GM12878 (cell line): ENCODE measurements around the gene RAB31.

Source experiments
- ATF3 ChIP-seq: IDR thresholded peaks from 2 replicates; pipeline ENCODE4 v1.6.1; 2011; ENCODE audit warnings: low read depth, mild to moderate bottlenecking, low read length, moderate library complexity, borderline replicate concordance; ENCODE audit errors: extremely low read depth
- CTCF ChIP-seq, 3 experiments: IDR thresholded peaks in 2 of 3; conservative IDR thresholded peaks in 1 of 3; 2 replicates each; pipeline ENCODE4 v1.5.1; 2011; ENCODE audit warnings: low read depth in 3 of 3, low read length in 3 of 3, mild to moderate bottlenecking in 3 of 3, control low read depth in 2 of 3, moderate library complexity in 2 of 3, inconsistent platforms in 1 of 3, mixed read lengths in 1 of 3; ENCODE audit not compliant: control insufficient read depth in 2 of 3, insufficient read depth in 1 of 3; ENCODE audit errors: extremely low read depth in 1 of 3
- EGR1 ChIP-seq, 2 experiments: IDR thresholded peaks; 1 replicate in 1 of 2; 2 replicates in 1 of 2; pipeline ENCODE4 v1.6.1; 2011 to 2012; ENCODE audit warnings: low read depth in 2 of 2, low read length in 2 of 2, borderline replicate concordance in 1 of 2, mild to moderate bottlenecking in 1 of 2, moderate library complexity in 1 of 2
- HDAC2 ChIP-seq: fragments of 200-600 bp; sonication (generic); IDR thresholded peaks from 2 replicates; pipeline ENCODE4 v1.6.1; 2017
- JUND ChIP-seq: IDR thresholded peaks from 2 replicates; pipeline ENCODE4 v1.6.1; 2012; ENCODE audit warnings: low read depth, mild to moderate bottlenecking, low read length, improper control_type of control experiment, moderate library complexity
- KAT2A ChIP-seq: conservative IDR thresholded peaks from 2 replicates; pipeline ENCODE4 v1.6.1; 2011; ENCODE audit warnings: low read depth, low read length; ENCODE audit not compliant: control insufficient read depth
- KDM1A ChIP-seq: fragments of 200-600 bp; sonication (generic); IDR thresholded peaks from 2 replicates; pipeline ENCODE4 v1.6.1; 2016; ENCODE audit warnings: borderline replicate concordance
- MYC ChIP-seq: IDR thresholded peaks from 2 replicates; pipeline ENCODE4 v1.6.1; 2011; ENCODE audit warnings: mild to moderate bottlenecking, low read length, moderate library complexity, inconsistent platforms; ENCODE audit not compliant: insufficient read depth, insufficient replicate concordance, insufficient read length, severe bottlenecking
- NFYB ChIP-seq: IDR thresholded peaks from 2 replicates; pipeline ENCODE4 v1.6.1; 2011; ENCODE audit warnings: low read depth, mild to moderate bottlenecking, low read length, improper control_type of control experiment, moderate library complexity; ENCODE audit not compliant: insufficient read depth
- POLR2A ChIP-seq: IDR thresholded peaks from 2 replicates; pipeline ENCODE4 v1.6.1; 2011; ENCODE audit warnings: low read depth, mild to moderate bottlenecking, low read length
- POLR2AphosphoS5 ChIP-seq: IDR thresholded peaks from 2 replicates; pipeline ENCODE4 v1.6.1; 2011; ENCODE audit warnings: mild to moderate bottlenecking, low read length, inconsistent platforms
- ZBTB11 ChIP-seq: fragments of 450-650 bp; formaldehyde crosslinking; IDR thresholded peaks from 2 replicates; pipeline ENCODE4 v1.5.0; 2022; ENCODE audit warnings: mild to moderate bottlenecking, missing genetic modification characterization
- ZBTB33 ChIP-seq: fragments of 450-650 bp; IDR thresholded peaks from 2 replicates; pipeline ENCODE4 v1.6.1; 2017; ENCODE audit warnings: mild to moderate bottlenecking

GRCh38 chr18:9848170-9848879 lies 140.2 kb downstream of the RAB31 start:
- TF ChIP-seq KAT2A = no peak
- no peak for TF ChIP-seq CTCF (IDR thresholded peaks at IDR 0.05 in 2 of 3, conservative IDR thresholded peaks at IDR 0.05 in 1 of 3; ENCODE audit: control insufficient read depth in 2 of 3, extremely low read depth in 1 of 3, insufficient read depth in 1 of 3, low read depth in 3 of 3, low read length in 3 of 3)
- TF ChIP-seq EGR1 (IDR thresholded peaks at IDR 0.05; ENCODE audit: borderline replicate concordance in 1 of 2, low read depth in 2 of 2, low read length in 2 of 2) = no peak
- no peak for TF ChIP-seq POLR2A
- TF ChIP-seq POLR2AphosphoS5 = no peak
- no peak for TF ChIP-seq JUND
- no peak for TF ChIP-seq ATF3
- TF ChIP-seq ZBTB33 = no peak
- TF ChIP-seq MYC = no peak
- TF ChIP-seq NFYB = no peak
- no peak for TF ChIP-seq KDM1A
- TF ChIP-seq ZBTB11 (CRISPR knock-in tag) = no peak
- no peak for TF ChIP-seq HDAC2
